ENCODE measurements around the gene PRIMPOL.

- no peak for TF ChIP-seq CTCF (IDR thresholded peaks at IDR 0.05; ENCODE audit: poor library complexity)
- TF ChIP-seq EZH2phosphoT487 (IDR thresholded peaks at IDR 0.05; ENCODE audit: low read depth, severe bottlenecking, unreplicated experiment) = no peak
- no peak for TF ChIP-seq EZH2 (IDR thresholded peaks at IDR 0.05; ENCODE audit: borderline replicate concordance)
These were observed 29.2 kb upstream of the PRIMPOL start for GRCh38 chr4:184620212-184620867.

All from hepatocyte (in vitro differentiated cells).